ENCODE measurements around the gene BPI.

- TF ChIP-seq CTCF (optimal IDR thresholded peaks at IDR 0.05 in 1 of 3, IDR thresholded peaks at IDR 0.05 in 1 of 3, conservative IDR thresholded peaks at IDR 0.05 in 1 of 3; ENCODE audit: extremely low read depth in 1 of 3, insufficient read depth in 2 of 3, low read length in 3 of 3) (no peak), EZH2 (IDR thresholded peaks at IDR 0.05; ENCODE audit: low read length) (no peak)
Observed at GRCh38 chr20:38297916-38298674, 5.9 kb upstream of the BPI start.

Measured in keratinocyte (primary cell).